ENCODE measurements around the gene KLK7.

Gene KLK7

DNA sequence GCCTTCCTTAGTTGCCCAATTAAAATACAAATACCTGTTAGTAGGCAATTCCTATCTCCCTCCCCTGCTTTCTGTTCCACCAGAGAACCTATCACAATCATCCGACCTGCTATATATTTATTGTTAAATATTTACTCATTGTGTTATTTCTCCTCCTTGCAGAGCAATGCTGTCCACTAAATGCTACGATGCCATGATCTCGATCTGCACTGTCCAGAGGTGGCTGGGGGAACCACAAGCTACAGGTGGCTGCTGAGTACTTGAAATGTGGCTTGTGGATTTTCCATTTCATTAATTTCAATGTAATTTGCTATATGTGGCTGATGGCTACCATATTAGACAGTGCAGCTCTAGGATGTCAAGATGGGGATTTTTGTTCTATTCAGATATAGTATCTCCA is 19.5 kb downstream of the KLK7 start:
- DNase-seq (ENCODE audit: low spot score): no peak
- TF ChIP-seq, protein P1, sequence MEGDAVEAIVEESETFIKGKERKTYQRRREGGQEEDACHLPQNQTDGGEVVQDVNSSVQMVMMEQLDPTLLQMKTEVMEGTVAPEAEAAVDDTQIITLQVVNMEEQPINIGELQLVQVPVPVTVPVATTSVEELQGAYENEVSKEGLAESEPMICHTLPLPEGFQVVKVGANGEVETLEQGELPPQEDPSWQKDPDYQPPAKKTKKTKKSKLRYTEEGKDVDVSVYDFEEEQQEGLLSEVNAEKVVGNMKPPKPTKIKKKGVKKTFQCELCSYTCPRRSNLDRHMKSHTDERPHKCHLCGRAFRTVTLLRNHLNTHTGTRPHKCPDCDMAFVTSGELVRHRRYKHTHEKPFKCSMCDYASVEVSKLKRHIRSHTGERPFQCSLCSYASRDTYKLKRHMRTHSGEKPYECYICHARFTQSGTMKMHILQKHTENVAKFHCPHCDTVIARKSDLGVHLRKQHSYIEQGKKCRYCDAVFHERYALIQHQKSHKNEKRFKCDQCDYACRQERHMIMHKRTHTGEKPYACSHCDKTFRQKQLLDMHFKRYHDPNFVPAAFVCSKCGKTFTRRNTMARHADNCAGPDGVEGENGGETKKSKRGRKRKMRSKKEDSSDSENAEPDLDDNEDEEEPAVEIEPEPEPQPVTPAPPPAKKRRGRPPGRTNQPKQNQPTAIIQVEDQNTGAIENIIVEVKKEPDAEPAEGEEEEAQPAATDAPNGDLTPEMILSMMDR (IDR thresholded peaks at IDR 0.05; ENCODE audit: borderline replicate concordance, control extremely low read depth, extremely low read depth, insufficient read depth, missing control alignments): no peak
- in situ Hi-C loops (cut with MboI; ENCODE audit: low sequenced_read_pairs, unreplicated experiment): no loop called here

DNA sequence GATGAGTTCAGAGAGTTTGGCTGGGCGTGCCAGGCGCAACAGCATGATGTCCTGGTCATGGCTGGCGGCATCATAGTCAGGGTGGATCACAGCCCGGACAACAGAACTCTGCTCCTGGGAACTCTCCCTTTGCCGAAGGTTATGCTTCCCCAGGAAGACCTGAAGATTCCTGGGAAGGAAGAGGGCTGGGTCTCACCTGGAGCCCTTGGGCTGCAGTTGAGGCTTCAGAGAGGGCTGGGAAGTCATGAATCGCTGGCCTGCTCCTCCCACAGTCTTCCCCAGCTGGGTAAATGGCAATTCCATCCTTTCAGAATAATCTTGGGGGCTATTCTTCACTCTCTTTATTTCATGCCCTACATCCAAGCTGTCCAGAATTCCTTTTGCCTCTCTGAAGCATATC is 20.3 kb downstream of the KLK7 start:
- TF ChIP-seq, protein P1 (IDR thresholded peaks at IDR 0.05; ENCODE audit: borderline replicate concordance, control extremely low read depth, extremely low read depth, insufficient read depth, missing control alignments): no peak
- no peak for DNase-seq (ENCODE audit: low spot score)
- in situ Hi-C loops (cut with MboI; ENCODE audit: low sequenced_read_pairs, unreplicated experiment): no loop called here

DNA sequence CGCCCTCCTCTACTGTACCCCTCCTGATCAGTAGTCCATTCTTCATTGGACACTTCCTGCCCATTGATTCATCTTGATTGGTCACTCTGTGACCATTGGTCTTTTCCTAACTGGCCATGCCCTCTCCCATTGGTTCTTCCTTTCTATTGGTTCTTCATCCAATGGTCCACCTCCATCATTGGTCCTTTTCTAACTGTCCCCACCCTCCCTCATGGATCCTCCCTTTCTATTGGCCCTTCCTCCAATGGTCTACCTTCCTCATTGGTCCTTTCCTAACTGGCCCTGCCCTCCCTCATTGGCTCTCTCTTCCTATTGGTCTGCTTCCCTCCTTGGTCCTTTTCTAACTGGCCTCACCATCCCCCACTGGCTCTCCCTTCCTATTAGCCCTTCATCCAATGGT is 21.5 kb downstream of the KLK7 start:
- TF ChIP-seq, protein P1 (IDR thresholded peaks at IDR 0.05; ENCODE audit: borderline replicate concordance, control extremely low read depth, extremely low read depth, insufficient read depth, missing control alignments): no peak
- DNase-seq (ENCODE audit: low spot score): no peak
- in situ Hi-C loops (cut with MboI; ENCODE audit: low sequenced_read_pairs, unreplicated experiment): no loop called here

DNA sequence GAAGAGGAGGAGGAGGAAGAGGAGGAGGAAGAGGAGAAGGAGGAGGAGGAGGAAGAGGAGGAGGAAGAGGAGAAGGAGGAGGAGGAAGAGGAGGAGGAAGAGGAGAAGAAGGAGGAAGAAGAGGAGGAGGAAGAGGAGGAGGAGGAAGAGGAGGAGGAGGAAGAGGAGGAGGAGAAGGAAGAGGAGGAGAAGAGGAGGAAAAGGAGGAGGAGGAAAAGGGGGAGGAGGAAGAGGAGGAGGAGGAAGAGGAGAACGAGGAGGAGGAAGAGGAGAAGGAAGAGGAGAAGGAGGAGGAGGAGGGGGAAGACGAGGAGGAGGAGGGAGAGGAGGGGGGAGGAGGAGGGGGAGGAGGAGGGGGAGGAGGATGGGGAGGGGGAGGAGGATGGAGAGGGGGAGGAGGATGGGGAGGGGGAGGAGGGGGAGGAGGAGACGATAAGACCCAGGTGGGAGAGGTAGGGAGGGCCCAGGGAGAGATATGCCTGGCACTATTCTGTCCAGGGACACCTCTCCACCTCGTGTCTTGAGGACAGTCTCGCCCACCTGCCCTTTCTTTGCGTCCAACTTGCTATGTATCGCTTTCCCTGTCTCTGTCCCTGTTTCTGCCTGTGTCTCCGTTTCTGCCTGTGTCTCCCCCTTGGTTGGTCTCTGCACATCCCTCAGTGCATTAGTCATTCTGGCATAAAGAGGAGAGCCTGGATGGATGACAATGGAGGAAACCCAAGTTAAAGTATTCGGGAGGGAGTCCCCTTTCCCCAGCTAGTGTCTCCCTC is 23.8 kb downstream of the KLK7 start:
- TF ChIP-seq, protein P1 (IDR thresholded peaks at IDR 0.05; ENCODE audit: borderline replicate concordance, control extremely low read depth, extremely low read depth, insufficient read depth, missing control alignments): no peak
- in situ Hi-C loops (cut with MboI; ENCODE audit: low sequenced_read_pairs, unreplicated experiment): no loop called here
- DNase-seq (ENCODE audit: low spot score): no peak

DNA sequence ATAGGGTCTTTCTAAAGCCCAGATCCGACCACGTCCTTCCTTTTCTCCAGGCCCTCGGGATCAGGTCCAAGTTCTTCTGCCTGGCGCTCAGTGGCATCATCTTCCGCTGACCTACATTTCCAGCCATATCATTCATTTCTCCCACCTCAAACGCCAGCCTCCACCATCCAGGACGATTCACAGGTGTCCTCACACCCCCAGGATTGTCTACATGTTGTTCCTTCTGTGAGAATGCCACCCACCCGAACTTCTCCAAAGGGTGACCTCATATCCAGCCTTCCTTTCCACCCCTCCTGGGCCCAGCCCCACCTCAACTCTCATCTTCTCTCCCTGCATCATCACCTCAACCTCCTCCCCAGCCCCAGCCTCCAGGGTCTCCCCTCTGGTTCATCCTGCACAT is 26.1 kb downstream of the KLK7 start:
- in situ Hi-C loops (cut with MboI; ENCODE audit: low sequenced_read_pairs, unreplicated experiment): no loop called here
- no peak for DNase-seq (ENCODE audit: low spot score)
- TF ChIP-seq, protein P1 (IDR thresholded peaks at IDR 0.05; ENCODE audit: borderline replicate concordance, control extremely low read depth, extremely low read depth, insufficient read depth, missing control alignments): no peak

DNA sequence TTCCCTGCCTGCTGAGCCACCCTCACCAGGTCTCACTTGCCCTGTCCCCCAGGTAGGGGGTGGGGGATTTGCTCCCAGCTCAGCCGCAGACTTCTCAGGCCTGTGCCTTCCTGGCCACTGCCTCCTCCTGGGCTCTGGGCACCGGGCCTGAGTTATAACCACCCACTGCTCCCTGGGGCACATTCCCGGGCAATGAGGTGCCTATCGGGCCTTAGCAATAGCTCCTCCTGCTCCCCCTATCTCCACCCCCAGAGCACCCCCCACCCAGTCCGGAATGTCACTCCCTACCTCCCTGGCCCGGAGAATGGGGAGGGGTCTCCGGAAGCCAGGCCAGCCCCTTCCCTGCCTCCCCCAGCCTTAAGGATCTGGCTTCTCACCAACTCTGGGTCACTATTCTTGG is 30.8 kb downstream of the KLK7 start, which contains the start of gene KLK5:
Gene KLK5, minus strand, starts transcription at position 129 of the 400 bp plus-strand sequence. CDS start 381 bp downstream, outside the sequence.
- in situ Hi-C loops (cut with MboI; ENCODE audit: low sequenced_read_pairs, unreplicated experiment): no loop called here
- no peak for DNase-seq (ENCODE audit: low spot score)

More for the DNA sequence above, 30.8 kb downstream of the KLK7 start, which contains the start of gene KLK5:
- TF ChIP-seq, protein P1 (IDR thresholded peaks at IDR 0.05; ENCODE audit: borderline replicate concordance, control extremely low read depth, extremely low read depth, insufficient read depth, missing control alignments): no peak

All from GM13976 (cell line).